Measurements from ENCODE around the gene ZFAND2B.
"Not testable (repeated sequence)": the region's sequence is repeated elsewhere in the genome, so short reads cannot be mapped to it uniquely, and the experiment has no call there.

Gene ZFAND2B

DNA sequence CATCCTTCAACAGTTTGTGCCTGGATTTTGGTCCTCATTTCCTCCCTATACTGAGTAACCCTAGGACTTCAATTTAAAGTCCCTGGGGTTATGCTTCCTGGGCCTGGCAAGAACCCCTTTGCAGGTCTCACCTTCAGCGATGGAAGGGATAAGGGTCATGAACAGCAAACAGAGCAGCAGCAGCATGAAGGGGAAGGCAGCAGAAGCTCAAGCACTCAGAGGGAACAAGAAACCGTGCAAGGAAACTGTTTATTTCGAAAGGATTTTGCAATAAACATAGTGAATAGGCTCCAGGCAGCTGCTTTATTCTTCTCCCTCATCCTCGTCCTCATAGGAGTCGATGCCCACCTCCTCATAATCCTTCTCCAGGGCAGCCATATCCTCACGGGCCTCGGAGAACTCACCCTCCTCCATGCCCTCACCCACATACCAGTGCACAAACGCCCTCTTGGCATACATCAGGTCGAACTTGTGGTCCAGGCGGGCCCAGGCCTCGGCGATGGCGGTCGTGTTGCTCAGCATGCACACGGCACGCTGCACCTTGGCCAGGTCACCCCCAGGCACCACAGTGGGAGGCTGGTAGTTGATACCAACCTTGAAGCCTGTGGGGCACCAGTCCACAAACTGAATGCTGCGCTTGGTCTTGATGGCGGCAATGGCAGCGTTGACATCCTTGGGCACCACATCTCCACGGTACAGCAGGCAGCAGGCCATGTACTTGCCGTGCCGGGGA is 43.6 kb downstream of the ZFAND2B start:
- DNase-seq (ENCODE audit: low read depth): no peak

- no peak for DNase-seq (ENCODE audit: low read depth)
Measured at GRCh38 chr2:219251656-219252055, 45.1 kb downstream of the ZFAND2B start.

GRCh38 chr2:219252084-219252483 is 45.5 kb downstream of the ZFAND2B start:
- no peak for DNase-seq (ENCODE audit: low read depth)

- no peak for DNase-seq (ENCODE audit: low read depth)
Measured at GRCh38 chr2:219252570-219252899, 46.0 kb downstream of the ZFAND2B start.

GRCh38 chr2:219252900-219253752 is 46.5 kb downstream of the ZFAND2B start, which contains the start of gene TUBA4B:
TSS of gene TUBA4B (plus strand) at chr2:219253243. CDS start at chr2:219253408, 165 bp downstream.
- no peak for DNase-seq (ENCODE audit: low read depth)

- DNase-seq (ENCODE audit: low read depth): no peak
Measured at GRCh38 chr2:219253753-219254589, 47.4 kb downstream of the ZFAND2B start, which contains the start of gene TUBA4A. TSS of gene TUBA4A (minus strand) at chr2:219253918. CDS start at chr2:219253858, 60 bp downstream.

DNA sequence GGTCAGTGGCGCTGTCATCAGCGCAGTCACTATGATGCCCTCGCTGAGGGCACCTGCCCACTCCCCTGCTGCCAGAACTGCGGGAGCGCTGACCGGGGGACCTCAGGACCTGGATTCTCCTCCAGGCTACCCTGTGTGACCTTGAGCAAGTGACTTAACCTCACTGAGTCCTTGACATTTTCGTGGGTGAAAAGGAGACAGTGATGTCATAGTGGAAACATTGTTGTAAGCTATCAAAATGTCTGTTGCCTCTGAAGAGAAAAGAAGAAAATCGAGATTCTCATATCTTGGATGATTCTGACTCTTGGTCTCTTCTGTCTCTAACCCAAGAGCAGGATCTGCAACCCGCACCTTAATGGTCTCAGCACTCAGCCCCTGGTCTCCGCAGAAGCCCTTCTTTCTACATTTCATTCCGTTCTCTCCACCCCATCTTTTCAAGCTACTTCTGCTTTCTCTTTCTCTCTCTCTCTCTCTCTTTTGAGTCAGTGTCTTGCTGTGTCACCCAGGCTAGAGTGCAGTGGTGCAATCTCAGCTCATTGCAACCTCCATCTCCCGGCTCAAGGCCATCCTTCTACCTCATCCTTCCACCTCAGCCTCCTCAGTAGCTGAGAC is 48.1 kb downstream of the ZFAND2B start:
- no peak for DNase-seq (ENCODE audit: low read depth)

GRCh38 chr2:219258942-219259341 is 52.4 kb downstream of the ZFAND2B start:
- not testable (repeated sequence) for DNase-seq (ENCODE audit: low read depth)

Measured in GM04504 (cell line).